ENCODE results near the gene PRR36.

DNA sequence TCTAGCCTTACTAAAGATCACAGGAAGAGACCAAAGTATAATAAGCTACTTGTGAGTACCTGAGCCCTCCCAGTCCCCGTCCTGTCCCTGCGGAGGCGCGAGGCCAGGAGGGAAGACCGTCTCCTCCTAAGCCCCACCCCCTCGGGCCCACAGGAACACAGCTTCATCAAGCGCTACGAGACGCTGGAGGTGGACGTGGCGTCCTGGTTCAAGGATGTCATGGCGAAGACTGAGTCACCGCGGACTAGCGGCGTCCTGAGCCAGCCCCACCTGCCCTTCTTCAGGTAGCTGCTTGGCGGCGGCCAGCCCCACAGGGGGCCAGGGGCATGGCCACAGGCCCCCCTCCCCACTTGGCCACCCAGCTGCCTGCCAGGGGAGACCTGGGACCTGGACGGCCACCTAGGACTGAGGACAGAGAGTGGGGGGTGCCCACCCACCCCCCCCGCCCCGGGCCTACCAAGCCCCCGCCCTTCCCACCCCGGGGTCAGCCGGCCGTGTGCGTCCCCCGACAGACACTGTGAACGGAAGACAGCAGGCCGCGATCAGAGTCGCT lies 38.0 kb upstream of the PRR36 start:
- TF ChIP-seq MAX (IDR thresholded peaks at IDR 0.05) (no peak), CTCF (IDR thresholded peaks at IDR 0.05) (no peak), NFE2L2 (conservative IDR thresholded peaks at IDR 0.05; ENCODE audit: low read length) (no peak), RFX5 (IDR thresholded peaks at IDR 0.05) (no peak), POLR2A (IDR thresholded peaks at IDR 0.05; ENCODE audit: low read length) (no peak), ZFP36 (IDR thresholded peaks at IDR 0.05; ENCODE audit: borderline replicate concordance, partially characterized antibody) (no peak), RARB (CRISPR knock-in tag; IDR thresholded peaks at IDR 0.05) (no peak), RAD21 (conservative IDR thresholded peaks at IDR 0.05 in 1 of 2, IDR thresholded peaks at IDR 0.05 in 1 of 2) (no peak), HDAC2 (IDR thresholded peaks at IDR 0.05) (no peak)
- TF ChIP-seq, protein P1, sequence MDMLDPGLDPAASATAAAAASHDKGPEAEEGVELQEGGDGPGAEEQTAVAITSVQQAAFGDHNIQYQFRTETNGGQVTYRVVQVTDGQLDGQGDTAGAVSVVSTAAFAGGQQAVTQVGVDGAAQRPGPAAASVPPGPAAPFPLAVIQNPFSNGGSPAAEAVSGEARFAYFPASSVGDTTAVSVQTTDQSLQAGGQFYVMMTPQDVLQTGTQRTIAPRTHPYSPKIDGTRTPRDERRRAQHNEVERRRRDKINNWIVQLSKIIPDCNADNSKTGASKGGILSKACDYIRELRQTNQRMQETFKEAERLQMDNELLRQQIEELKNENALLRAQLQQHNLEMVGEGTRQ (IDR thresholded peaks at IDR 0.05): no peak
